ENCODE measurements around the gene DEPP1.

DEPP1 gene

GRCh38 chr10:44973323-44974081, 5.1 kb downstream of the DEPP1 start:
- no peak overlapping the region for H3K4me3 ChIP-seq (ENCODE audit: low read depth, low read length)
- TF ChIP-seq CTCF (IDR thresholded peaks at IDR 0.05; ENCODE audit: borderline replicate concordance, insufficient read depth, low read depth, low read length): no peak

GRCh38 chr10:44972874-44973306, 5.7 kb downstream of the DEPP1 start:
- no peak overlapping the region for H3K4me3 ChIP-seq (ENCODE audit: low read depth, low read length)
- TF ChIP-seq CTCF (IDR thresholded peaks at IDR 0.05; ENCODE audit: borderline replicate concordance, insufficient read depth, low read depth, low read length): no peak

GRCh38 chr10:44971935-44972757, 6.5 kb downstream of the DEPP1 start:
- no peak for TF ChIP-seq CTCF (IDR thresholded peaks at IDR 0.05; ENCODE audit: borderline replicate concordance, insufficient read depth, low read depth, low read length)
- H3K4me3 ChIP-seq (ENCODE audit: low read depth, low read length): no peak overlapping the region

- no peak for TF ChIP-seq CTCF (IDR thresholded peaks at IDR 0.05; ENCODE audit: borderline replicate concordance, insufficient read depth, low read depth, low read length)
- no peak overlapping the region for H3K4me3 ChIP-seq (ENCODE audit: low read depth, low read length)
Measured at GRCh38 chr10:44971434-44971833, 7.2 kb downstream of the DEPP1 start.

GRCh38 chr10:44970812-44971395, 7.7 kb downstream of the DEPP1 start:
- H3K4me3 ChIP-seq (ENCODE audit: low read depth, low read length): no peak overlapping the region
- TF ChIP-seq CTCF (IDR thresholded peaks at IDR 0.05; ENCODE audit: borderline replicate concordance, insufficient read depth, low read depth, low read length): no peak

- H3K4me3 ChIP-seq (ENCODE audit: low read depth, low read length): no peak overlapping the region
- no peak for TF ChIP-seq CTCF (IDR thresholded peaks at IDR 0.05; ENCODE audit: borderline replicate concordance, insufficient read depth, low read depth, low read length)
Measured at GRCh38 chr10:44969854-44970253, 8.8 kb downstream of the DEPP1 start.
